Measurements from ENCODE around the gene CHID1.

The CHID1 gene

DNA sequence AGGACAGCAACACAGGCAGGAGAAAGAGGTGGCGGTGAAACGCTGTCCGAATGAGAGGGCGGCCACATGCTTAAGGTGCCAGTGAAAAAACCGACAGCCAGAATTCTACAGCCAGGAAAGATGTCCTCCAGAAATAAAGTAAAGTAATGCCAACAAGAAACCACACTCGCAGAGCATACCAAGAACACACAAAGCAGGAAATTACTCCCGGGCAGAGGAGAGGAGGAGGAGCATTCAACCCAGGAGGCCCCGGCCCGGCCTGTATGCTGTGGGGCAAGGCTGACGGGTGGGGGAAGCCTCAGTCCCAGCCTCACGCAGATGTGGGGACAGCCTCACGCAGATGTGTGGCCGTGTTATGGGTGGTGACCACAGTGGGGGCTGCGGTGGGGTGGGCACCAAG, 28.0 kb downstream of the CHID1 start:
- DNase-seq, result no peak

DNA sequence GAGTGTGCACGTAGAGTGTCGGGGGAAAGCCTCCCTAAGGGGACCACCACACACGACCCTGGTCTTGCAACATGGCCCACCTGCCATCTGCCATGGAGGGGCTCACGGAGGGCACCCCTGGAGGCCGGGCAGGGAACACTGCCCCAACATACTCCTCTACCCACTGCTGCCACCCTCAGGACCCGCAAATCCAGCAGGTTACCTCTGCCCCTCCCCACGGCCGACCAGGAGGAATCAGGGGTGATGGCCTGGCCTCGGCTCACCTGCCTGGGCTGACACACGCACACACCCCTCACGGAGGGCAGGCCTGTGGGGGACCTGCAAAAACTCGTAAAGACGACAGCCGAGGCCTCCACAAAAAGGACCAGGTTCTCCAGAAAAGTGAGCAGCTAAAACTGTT, 30.2 kb downstream of the CHID1 start:
- no peak for DNase-seq

DNA sequence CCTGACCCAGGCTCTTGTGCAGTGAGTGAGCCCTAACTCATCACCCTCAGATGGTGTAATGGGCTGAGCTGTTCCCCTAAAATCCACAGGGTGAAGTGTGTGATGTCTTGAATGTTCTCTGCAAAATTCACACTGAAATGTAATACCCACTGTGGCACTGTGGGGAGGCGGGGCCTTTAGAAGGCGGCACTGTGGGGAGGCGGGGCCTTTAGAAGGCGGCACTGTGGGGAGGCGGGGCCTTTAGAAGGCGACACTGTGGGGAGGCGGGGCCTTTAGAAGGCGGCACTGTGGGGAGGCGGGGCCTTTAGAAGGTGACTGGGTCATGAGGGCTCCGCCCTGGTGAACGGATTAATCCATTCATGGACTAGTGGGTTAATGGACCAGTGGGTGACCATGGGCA, 33.0 kb downstream of the CHID1 start:
- DNase-seq, result no peak

DNA sequence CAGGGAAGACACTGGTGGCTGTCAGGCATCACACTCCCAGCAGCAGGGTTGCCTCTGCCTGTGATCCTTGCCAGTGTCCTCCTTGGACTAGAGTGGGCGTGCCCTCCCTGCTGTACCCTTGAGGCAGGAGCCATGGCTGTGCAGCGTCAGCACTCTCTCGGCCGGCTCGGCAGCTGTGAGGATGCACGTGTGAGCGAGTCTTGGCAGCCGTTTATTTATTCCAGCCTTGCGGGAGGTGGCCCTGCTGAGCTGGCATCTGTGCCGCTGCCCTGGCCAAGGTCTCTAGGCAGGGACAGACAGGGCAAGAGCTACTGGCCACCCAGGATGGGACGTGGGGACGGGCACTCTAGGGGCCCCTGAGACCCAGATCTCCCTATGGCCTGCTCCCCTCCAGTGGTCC, 34.1 kb downstream of the CHID1 start:
- no peak for DNase-seq

DNA sequence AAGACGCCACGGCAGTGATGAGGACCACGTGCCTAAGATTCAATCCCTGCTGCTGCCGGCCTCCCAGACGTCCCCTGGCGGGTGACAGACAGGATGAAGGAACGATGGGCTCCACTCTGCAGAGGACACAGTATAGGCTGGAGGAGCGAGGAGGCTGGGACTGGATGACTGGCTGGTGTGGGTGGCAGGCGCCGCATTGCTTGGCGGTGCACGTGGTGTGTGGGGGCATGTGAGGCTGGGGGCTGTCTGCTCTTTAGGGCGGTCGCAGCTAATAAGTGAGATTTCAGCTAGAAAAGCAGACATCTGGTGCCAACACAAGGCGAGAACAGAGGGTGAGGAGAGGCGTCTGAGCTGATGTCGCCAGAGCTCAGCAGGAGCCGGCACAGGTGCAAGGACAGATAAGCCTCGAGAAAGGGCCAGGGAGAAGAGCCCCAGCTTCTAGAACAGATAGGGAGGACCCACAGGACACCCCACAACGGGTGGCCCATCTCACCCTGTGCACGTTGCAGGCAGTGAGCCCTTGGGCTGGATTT, 34.8 kb downstream of the CHID1 start:
- no peak for DNase-seq

DNA sequence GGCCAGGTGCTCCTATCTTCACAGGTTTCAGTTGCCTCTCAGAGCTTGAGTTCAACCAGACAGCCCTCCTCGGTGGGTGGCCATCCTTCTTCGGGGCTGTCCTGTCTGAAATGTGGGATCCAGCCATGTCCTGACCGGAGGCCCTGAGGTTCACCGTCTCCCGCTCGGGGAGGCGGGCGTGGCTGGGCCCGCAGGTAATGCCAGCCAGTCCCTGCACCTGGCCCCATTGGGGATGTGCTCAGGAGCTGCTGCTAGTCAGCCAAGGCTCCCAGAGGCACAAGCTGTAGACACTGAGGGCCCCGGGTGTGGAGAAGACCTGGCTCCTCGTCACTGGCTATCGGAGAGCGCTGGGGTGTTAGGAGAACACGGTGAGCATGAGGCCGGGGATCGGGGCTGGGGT, 35.4 kb downstream of the CHID1 start:
- no peak for DNase-seq

DNA sequence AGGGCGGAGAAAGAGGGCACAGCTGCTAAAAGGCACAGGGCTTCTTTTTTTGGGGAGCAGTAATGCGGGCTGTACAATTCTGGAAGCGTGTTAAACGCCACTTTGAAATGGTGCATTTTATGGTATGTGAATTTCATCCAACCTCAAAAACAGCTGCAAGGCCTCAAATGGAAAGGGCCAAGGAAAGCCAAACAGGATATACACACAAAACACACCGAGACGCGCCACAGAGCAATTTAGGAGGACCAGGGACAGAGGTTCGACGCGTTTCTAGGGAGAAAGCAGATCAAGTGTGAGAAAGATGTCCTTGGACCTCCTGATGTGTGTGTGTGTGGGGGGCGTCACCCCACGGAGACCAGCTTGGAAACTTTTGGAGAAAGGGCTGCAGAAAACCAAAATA, 36.9 kb downstream of the CHID1 start:
- DNase-seq, result no peak

DNA sequence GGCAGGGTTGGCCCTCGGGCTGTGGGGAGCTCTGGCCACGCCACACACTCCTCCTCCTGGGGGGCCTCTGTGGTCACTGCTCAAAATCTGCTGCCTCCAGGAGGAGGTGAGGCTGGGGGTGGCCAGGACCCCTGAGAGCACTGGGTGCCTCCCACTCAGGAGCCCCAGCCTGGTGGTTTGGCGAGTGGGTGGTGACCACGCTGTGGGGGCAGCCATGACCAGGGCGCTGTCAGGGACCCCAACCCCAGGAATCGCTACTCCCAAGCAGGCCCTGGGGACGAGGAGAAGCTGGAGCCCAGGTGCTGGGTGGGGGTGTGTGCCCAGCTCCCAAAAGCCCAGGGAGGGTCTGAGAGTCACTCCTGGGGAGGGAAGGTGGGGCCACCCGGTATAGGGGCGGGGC, 37.8 kb downstream of the CHID1 start:
- DNase-seq, result no peak

DNA sequence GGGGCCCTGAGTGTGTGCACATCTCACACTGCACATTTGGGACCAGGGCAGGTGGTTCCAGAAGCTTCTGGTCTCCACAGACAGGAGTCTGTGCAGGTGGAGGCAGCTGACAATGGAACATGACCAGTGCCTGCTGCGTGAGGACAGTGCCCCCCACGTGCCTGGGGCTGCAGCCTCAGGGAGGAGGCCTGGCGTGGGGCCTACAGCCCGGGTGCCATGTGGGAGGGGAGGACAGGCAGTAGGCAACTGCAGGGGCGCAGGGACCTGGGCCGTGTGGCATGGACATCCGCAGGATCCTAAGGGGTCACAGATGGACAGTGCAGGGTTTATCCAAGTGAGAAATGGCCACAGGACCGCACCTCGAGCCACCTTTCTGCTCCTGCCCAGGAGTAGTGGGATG, 39.1 kb downstream of the CHID1 start:
- DNase-seq, result no peak

DNA sequence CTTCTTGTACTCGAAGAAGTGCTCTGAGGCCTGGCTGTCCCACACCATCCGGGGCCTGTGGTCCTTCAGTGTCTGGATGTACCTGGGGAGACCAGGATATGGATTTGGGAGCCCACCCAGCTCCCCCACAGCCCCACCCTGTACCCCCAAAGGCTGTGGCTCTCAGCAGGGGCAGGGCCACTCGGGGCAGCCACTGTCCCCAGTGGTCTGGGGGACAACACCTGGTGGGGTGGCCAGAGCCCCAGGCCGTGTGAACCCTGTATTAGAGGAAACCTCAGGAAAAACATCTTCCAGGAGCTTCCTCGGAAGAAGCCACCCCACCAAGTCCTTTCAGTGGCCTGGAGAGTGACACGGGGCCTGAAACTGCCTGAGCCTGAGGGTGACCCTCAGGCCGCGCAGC, 40.2 kb downstream of the CHID1 start:
- no peak for DNase-seq

DNA sequence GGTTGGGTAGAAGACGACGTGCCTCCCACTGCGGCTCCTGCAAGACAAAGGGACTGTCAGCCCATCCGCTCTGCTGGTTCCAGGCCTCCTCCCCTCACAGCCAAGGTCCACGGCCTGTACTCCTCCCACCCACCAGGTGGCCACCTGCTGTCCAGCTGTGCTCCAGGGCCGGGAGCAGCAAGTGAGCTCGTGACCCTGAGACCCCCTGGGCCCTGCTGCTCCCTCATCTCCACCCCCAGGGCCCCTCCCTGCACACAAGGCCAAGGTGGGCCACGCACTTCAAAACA, 40.5 kb downstream of the CHID1 start:
- no peak for DNase-seq

DNA sequence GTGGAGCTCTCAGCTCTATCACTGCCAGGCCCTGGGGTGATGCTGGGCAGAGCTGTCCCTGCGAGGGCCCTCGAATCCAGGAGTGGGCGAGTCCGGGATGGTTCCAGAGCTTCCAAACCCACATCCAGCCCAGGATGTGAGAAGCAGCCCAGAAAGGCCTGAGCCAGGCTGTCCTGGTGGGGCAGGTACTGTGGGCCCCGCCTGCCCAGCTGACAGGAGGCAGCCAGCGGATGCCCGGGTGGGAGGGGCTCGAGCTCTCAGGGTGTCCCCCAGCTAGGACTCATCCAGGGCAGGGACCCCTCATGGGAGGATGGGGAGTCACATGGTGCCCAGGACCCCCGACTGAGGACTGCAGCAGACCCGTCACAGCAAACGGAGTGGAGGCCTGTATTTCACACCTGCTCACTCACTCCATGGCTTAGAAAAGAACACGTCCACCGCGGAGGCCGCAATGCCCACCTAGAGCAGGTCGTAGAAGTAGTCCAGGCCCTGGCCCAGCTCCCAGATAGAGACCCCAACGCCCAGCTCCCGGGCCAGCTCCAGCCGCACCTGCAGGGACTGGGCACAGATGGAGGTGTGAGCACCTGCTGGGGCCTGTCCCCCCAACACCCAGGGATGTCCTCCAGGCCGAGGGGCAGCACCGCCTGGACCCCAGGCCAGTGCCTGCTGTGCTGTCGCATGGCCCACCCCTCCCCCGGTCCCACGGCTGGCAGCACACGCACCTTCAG, 41.0 kb downstream of the CHID1 start:
- no peak for DNase-seq

DNA sequence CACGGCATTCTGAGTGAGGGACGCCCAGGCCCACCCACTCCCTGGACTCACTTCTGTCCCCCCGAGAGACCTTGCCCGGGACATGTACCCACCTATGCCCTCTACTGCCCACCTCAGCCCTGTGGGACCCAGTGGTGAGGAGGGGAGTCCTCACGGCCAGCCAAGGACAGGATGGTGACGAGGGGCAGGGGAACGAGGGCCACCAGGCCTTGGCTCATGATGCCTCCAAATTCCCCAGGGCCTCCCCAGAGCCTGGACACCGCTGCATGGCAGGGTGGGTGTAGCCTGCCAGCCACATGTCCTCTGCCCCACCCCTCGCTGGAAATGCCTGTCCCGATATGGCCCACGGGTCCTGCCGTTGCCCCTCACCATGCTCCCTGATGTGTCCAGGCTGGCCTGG, 41.8 kb downstream of the CHID1 start:
- no peak for DNase-seq

DNA sequence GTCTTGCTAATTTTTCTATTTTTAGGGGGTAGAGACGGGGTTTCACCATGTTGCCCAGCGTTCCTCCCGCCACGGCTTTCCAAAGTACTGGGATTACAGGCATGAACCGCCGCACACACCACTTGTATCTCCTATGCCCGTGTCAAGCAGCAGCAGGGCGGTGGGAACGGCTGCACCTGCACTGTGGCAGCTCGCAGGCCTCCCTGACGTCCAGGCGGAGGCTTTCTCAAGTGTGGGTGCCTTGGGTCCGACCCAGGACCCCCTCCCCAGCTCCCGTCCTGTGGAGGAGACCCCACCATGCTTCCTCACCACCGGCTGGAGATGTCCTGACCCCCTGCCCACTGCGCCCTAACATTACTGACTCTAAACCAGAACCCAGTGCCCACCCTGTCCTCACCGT, 42.2 kb downstream of the CHID1 start:
- DNase-seq, result no peak

DNA sequence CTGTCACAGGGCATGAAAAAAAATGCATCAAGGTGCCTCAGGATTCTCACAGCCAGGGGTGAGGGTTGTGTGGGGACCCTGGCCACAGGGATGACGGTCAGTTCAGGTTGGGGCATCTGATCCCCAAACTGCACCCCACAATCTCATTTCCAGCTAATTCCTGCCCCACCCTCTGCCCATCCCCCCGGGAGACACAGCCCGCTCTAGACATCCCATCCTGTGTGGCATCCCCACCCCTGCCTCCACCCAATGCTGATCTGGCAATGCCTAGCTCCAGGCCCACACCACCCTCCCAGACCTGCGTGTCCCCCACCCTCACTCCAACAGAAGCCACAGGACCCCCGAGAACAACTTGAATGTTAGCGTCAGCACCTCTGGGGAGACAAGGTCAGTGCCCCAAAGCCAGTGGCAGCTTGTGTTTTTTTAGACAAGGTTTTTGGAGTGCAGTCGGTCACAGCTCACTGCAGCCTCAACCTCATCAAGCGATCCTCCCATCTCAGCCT, 42.7 kb downstream of the CHID1 start:
- DNase-seq, result no peak

DNA sequence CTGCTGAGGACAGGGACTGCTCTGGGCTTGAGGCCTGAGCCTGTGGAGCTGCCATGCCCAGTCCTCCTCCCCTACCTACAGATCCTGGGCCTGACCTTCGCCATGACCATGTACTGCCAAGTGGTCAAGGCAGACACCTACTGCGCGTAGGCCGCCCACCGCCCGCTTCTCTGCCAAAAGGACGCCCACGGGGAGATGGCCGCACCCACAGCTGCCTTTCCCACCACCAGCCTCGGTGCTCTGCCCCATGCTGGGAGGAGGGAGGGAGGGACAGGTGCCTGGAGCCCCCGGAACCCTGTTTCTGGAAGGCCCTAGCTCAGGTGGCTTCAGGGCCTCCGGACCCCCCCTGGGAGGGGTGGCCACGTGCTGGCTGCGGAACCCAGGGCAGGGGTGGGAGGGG, 44.1 kb downstream of the CHID1 start:
- no peak for DNase-seq

DNA sequence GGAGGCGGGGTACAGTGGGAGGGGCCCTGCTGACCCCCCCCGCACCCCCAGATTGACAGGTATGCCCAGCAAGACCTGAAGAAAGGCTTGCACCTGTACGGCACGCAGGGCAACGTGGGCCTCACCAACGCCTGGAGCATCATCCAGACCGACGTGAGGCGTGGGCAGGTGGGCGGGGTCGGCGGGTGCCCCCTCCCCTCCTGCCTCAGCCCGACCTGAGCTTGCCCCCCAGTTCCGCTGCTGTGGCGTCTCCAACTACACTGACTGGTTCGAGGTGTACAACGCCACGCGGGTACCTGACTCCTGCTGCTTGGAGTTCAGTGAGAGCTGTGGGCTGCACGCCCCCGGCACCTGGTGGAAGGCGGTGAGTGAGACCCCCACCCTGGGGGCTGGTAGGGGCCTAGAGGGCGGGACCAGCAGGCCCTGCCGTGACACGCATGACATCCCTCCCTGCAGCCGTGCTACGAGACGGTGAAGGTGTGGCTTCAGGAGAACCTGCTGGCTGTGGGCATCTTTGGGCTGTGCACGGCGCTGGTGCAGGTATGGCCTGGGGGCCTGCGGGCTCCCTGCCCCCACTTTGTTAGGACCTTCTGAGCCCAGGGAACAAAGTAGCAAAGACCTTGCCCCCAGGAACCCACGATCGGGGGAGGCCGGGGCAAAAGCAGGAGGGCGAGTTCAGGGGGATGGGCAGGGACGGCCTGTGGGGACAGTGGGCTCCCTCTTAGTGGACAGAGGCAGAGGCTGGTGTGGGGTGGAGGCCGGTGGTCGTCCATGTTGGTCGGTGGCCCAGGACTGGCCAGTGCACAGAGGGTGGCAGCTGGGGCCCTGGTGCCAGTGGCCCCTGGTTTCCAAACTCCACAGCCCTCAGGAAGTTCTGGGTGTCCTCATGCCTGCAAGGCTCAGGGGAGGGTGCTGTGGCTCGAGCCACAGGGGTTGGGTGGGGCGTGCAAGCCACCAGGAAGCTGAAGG, 44.9 kb downstream of the CHID1 start:
- DNase-seq, result no peak

DNA sequence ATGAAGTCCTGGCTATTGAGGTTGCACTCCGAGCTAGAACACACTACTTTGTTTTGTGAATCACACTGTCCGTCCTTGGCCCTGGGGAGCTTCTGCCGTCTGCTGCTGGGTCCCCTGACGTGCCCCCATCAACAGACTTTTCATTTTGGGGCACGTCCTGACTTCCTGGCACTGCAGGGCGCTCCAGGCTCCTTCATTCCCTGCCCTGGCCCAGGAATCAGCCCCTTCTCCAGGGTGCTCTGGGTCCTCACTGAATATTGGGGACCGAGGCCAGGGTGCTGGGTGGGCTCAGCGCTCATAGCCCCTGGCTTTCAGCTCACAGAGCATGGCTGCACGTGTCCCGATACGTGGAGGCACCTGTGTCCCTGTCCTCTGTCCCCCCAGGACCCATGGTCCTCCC, 45.7 kb downstream of the CHID1 start:
- DNase-seq, result no peak

DNA sequence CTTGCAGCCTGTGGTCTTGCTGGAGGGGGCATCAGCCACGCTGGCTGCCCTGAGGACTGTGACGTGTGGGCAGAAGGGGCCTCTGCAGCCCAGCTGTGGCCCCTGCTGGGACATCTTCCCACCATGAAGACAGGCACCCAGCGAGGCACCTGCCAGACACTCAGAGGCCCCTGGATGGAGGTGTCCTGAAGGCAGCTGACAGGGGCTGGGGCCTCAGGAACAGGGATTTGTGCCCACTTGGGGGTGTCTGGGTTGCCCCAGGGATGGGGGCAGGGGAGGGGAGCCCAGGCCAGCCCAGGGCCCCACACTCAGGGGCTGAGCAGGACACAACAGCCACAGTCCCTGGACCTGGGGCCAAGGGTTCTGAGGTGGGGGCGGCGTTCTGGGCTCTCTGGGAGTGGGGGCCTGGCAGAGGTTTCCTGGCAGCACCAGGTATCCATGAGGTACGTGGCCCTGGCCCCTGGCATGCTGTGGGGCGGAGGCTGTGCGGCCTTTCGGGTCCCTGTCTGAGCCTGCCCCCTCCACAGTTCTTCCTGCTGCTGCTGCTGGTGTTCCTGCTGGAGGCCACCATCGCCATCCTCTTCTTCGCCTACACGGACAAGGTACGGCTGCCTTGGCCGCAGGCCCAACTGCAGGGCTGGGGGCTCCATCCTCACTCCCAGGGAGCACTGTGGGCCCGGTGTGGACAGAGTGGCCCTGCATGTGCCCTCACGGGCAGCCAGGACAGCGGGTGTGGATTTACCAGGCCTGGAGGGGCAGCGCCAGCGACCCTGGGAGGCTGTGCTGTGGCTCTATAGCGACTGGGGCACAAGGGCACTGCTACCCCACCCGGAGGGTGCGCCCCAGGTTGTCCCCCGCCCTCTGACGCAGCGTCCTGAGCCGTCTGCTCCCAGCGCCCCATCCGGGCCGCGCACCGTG, 46.4 kb downstream of the CHID1 start:
- no peak for DNase-seq

DNA sequence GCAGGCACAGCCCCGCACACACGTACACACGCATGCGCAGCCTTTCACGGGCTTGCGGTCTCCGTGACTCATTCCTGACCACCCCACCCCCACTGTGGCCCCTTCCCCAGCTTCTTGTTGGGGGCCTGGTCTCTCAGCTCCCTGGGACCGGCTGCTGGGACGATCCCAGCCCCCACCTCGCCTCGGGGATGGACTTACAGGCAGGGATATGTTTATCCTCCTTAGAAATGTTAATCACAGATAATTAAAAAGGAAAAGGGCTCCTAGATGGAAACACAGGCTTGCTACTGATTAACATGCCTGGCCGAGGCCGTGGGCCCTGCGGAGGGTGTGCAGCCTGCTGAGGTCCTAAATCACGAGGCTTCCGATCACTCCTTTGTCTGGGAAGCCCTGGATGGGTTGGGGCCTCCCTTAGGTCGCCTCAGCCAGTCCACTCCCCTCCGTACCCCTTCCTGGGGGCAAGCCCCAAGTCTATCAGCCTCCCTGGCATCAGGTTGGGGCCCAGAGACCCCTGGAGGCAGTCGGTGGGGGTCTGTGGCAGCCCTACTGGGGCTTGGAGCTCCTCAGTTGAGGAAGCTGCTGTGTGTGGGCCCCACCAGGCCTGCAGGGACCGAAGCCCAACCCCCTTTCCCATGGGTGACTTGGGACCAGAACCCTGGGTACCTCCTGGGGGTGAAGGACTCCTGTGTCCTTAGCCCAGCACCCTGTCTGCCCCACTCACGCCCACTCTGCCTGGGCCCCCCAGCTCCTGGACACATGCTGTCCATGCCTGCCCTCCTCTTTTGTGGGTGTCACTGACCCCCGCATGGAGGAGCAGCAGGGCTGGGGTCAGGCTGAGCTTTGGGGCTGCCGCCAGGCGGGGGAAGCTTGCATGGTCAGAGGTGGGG, 47.3 kb downstream of the CHID1 start:
- DNase-seq, result no peak

DNA sequence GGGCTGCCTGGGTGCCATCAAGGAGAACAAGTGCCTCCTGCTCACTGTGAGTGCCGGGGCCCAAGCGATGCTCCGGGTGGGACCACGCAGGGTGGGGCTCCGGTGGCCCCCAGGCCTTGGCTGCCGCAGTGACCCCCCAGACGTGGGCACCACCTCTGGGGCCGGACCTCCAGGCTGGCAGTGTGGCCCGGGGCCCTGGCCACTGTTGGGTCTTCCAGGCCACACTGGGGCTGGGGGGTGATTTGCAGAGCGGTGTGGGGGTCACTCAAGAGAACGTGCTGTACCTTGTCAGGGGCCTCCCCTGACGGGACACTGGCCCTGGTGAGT, 48.0 kb downstream of the CHID1 start:
- DNase-seq, result no peak

DNA sequence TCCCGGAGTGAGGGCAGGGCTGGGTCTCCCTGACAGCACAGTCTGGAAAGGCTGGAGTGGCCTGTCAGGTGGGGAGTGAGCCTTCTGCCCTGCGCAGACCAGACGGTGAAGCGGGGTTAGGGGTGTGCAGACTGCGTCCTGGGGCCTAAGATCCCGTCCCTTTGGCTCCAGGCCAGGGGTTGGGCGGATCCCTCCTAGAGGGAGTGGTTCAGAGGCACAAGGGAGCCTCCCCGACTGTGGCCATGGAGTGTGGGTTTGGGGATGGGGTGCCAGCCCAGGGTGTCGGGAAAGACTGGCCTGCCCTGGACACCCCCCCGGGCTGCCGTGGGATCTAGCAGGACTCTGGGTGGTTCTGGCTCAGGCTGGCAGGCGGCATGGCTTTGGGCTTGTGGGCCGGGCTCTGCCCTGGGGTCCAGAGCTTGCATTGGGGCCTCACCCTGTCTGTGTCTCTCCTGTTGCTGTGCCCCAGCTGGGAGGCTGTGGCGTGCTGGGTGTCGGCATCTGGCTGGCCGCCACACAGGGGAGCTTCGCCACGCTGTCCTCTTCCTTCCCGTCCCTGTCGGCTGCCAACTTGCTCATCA, 48.4 kb downstream of the CHID1 start:
- no peak for DNase-seq

All from NK-92 treated with Interleukin-12 subunit alpha and Interleukin-12 subunit beta, amount 100 ng/mL, for 24 hours (cell line).